ENCODE measurements around the gene PTPRA.

Gene PTPRA

GRCh38 chr20:3081641-3082040 is 208.4 kb downstream of the PTPRA start:
- DNase-seq = no peak

GRCh38 chr20:3082306-3082951 is 209.1 kb downstream of the PTPRA start:
- DNase-seq = no peak

- DNase-seq = no peak
These were observed 210.0 kb downstream of the PTPRA start for GRCh38 chr20:3082955-3083952.

- no peak for DNase-seq
These were observed 211.2 kb downstream of the PTPRA start, which contains the start of gene AVP for GRCh38 chr20:3084283-3084985. Gene AVP, minus strand, starts transcription at chr20:3084724. Its CDS starts 50 bp downstream, at chr20:3084674.

- DNase-seq = no peak
These were observed 211.7 kb downstream of the PTPRA start for GRCh38 chr20:3084986-3085360.

- no peak for DNase-seq
These were observed 212.3 kb downstream of the PTPRA start for GRCh38 chr20:3085571-3086072.

GRCh38 chr20:3088031-3088430 is 214.8 kb downstream of the PTPRA start:
- DNase-seq = no peak

All from activated naive CD4-positive, alpha-beta T cell treated with Interleukin-2 at 50 U/mL for 16 hours (primary cell).